HepG2 (cell line): ENCODE results near the gene LCMT2. TPM values are rescaled to one million over a fixed set of nuclear protein-coding genes. Genes with fewer than 3 reads are reported as not detected.

Experiments used
- ATAC-seq: fragments of 200-7000 bp; cut with Tn5 transposase; 3 replicates; pipeline ENCODE4 v1.9.1; 2020; ENCODE audit warnings: mild to moderate bottlenecking, moderate library complexity
- BruUV-seq: library from RNA; stranded (reverse); fragments of 400-500 nt; replicated peaks from 2 replicates; lab custom pipeline; 2021; lab: Mats Ljungman, UMichigan
- CTCF ChIA-PET: fragments of 300-600 bp; formaldehyde crosslinking; extraction: SDS; loops from one replicate; lab custom pipeline; 2021; ENCODE audit warnings: low total read pairs, inconsistent platforms, low intra/inter-chr PET ratio; lab: Yijun Ruan, JAX
- POLR2A ChIA-PET: fragments of 350-600 bp; sonication (Branson Sonifier 250); formaldehyde crosslinking; loops from one replicate; lab custom pipeline; 2020; ENCODE audit warnings: antibody characterized with exemption, inconsistent platforms; lab: Yijun Ruan, JAX
- DNase-seq: peaks from one replicate; pipeline ENCODE4 v3.0.0-alpha.2; 2015; ENCODE audit warnings: low spot score
- FAIRE-seq: peaks from 3 replicates; lab custom pipeline; 2011; peaks lifted over from hg19 to GRCh38; lab: Jason Lieb, UNC
- H2AFZ ChIP-seq: one replicate; pipeline ENCODE4 v1.6.1; 2011; ENCODE audit warnings: low read length, inconsistent platforms
- H3K27ac ChIP-seq: fragments of 300-600 bp; 3 replicates; pipeline ENCODE4 v1.8.0; 2011; ENCODE audit warnings: mixed run types, mild to moderate bottlenecking, mixed read lengths, low read length, inconsistent platforms; ENCODE audit not compliant: insufficient read depth; ENCODE audit errors: extremely low read length
- H3K27me3 ChIP-seq, 2 experiments: fragments of 200-600 bp in 1 of 2; 2 replicates in 1 of 2; 3 replicates in 1 of 2; pipeline versions ENCODE4 v1.6.0 to v1.8.0; 2011; ENCODE audit warnings: low read length in 2 of 2, mild to moderate bottlenecking in 2 of 2, moderate library complexity in 2 of 2, inconsistent platforms in 1 of 2; ENCODE audit not compliant: insufficient read depth in 2 of 2, control insufficient read depth in 1 of 2
- H3K36me3 ChIP-seq, 2 experiments: fragments of 200-600 bp in 1 of 2; replicated peaks in 1 of 2; 2 replicates in 1 of 2; 3 replicates in 1 of 2; pipeline versions ENCODE4 v1.5.1 to v1.8.0; 2011; ENCODE audit warnings: low read length in 2 of 2, inconsistent platforms in 1 of 2; ENCODE audit not compliant: insufficient read depth in 2 of 2, control insufficient read depth in 1 of 2
- H3K4me1 ChIP-seq: 2 replicates; pipeline ENCODE4 v1.5.1; 2012; ENCODE audit warnings: low read length, inconsistent platforms; ENCODE audit not compliant: insufficient read depth
- H3K4me2 ChIP-seq: 2 replicates; pipeline ENCODE4 v1.6.0; 2011; ENCODE audit warnings: low read depth, low read length, inconsistent platforms
- H3K4me3 ChIP-seq, 3 experiments: fragments of 200-600 bp in 1 of 3; sonication (generic), shearing (Covaris generic) in 1 of 3; replicated peaks in 1 of 3; 2 replicates each; pipeline ENCODE4 v1.5.1; 2011 to 2016; ENCODE audit warnings: low read length in 3 of 3, inconsistent platforms in 2 of 3, low read depth in 2 of 3, mild to moderate bottlenecking in 2 of 3, control low read depth in 1 of 3, mixed read lengths in 1 of 3; ENCODE audit not compliant: insufficient read depth in 1 of 3
- H3K79me2 ChIP-seq: one replicate; pipeline ENCODE4 v1.6.1; 2011; ENCODE audit warnings: low read length, inconsistent platforms; ENCODE audit not compliant: insufficient read depth
- H3K9ac ChIP-seq: 2 replicates; pipeline ENCODE4 v1.6.0; 2011; ENCODE audit warnings: mild to moderate bottlenecking, low read depth, low read length, inconsistent platforms; ENCODE audit not compliant: insufficient read depth
- H3K9me3 ChIP-seq: 2 replicates; pipeline ENCODE4 v1.5.1; 2012; ENCODE audit warnings: mild to moderate bottlenecking, low read length
- H4K20me1 ChIP-seq: 2 replicates; pipeline ENCODE4 v1.6.0; 2011; ENCODE audit warnings: inconsistent platforms, mild to moderate bottlenecking, low read length, moderate library complexity; ENCODE audit not compliant: insufficient read depth
- ARNT2 ChIP-seq: sonication (generic); formaldehyde crosslinking; IDR thresholded peaks from 2 replicates; pipeline ENCODE4 v1.8.0; 2022; ENCODE audit warnings: mild to moderate bottlenecking, low read depth, missing genetic modification reagents, moderate library complexity
- ESRRA ChIP-seq: sonication (generic); formaldehyde crosslinking; IDR thresholded peaks from 2 replicates; pipeline ENCODE4 v1.5.1; 2020; ENCODE audit warnings: mild to moderate bottlenecking, low read depth, missing genetic modification reagents
- HIC2 ChIP-seq: sonication (generic); formaldehyde crosslinking; IDR thresholded peaks from 2 replicates; pipeline ENCODE4 v1.9.0; 2022; ENCODE audit warnings: low read depth, missing genetic modification reagents
- KDM4B ChIP-seq: sonication (generic); formaldehyde crosslinking; IDR thresholded peaks from 2 replicates; pipeline ENCODE4 v1.4.0; 2020; ENCODE audit warnings: missing genetic modification reagents
- NFIB ChIP-seq: sonication (generic); formaldehyde crosslinking; IDR thresholded peaks from 2 replicates; pipeline ENCODE4 v1.9.0; 2021; ENCODE audit warnings: missing genetic modification reagents, mild to moderate bottlenecking, borderline replicate concordance
- NFIC ChIP-seq: IDR thresholded peaks from 2 replicates; pipeline ENCODE4 v1.6.1; 2012; ENCODE audit warnings: mild to moderate bottlenecking, low read length, inconsistent platforms
- NR3C1 ChIP-seq: sonication (generic); formaldehyde crosslinking; IDR thresholded peaks from 2 replicates; pipeline ENCODE4 v1.4.0; 2020; ENCODE audit warnings: missing genetic modification reagents
- PCBP1 ChIP-seq: fragments of 200-400 bp; formaldehyde crosslinking; IDR thresholded peaks from 2 replicates; pipeline ENCODE4 v1.6.1; 2017; ENCODE audit warnings: mild to moderate bottlenecking, low read depth, low read length, borderline replicate concordance
- PCBP2 ChIP-seq: fragments of 200-400 bp; formaldehyde crosslinking; optimal IDR thresholded peaks from 2 replicates; pipeline ENCODE3; 2018; ENCODE audit warnings: low read length, low read depth; ENCODE audit not compliant: poor library complexity, severe bottlenecking
- PITX1 ChIP-seq: sonication (generic); formaldehyde crosslinking; IDR thresholded peaks from 2 replicates; pipeline ENCODE4 v1.5.1; 2020; ENCODE audit warnings: mild to moderate bottlenecking, missing genetic modification reagents
- SNAPC2 ChIP-seq: sonication (generic); formaldehyde crosslinking; IDR thresholded peaks from 2 replicates; pipeline ENCODE4 v1.8.1; 2022; ENCODE audit warnings: mild to moderate bottlenecking, missing genetic modification reagents
- SOX5 ChIP-seq: IDR thresholded peaks from 2 replicates; pipeline ENCODE4 v1.6.1; 2016; ENCODE audit warnings: borderline replicate concordance
- ZBTB40 ChIP-seq, 2 experiments: fragments of 450-650 bp in 1 of 2; sonication (generic) in 1 of 2; formaldehyde crosslinking in 1 of 2; IDR thresholded peaks; 2 replicates each; pipeline versions ENCODE4 v1.6.1 to v1.8.0; 2016 to 2022; ENCODE audit warnings: antibody characterized with exemption in 1 of 2, mild to moderate bottlenecking in 1 of 2, missing genetic modification reagents in 1 of 2
- ZFP36L2 ChIP-seq: sonication (generic); formaldehyde crosslinking; IDR thresholded peaks from 2 replicates; pipeline ENCODE4 v1.4.0; 2020; ENCODE audit warnings: missing genetic modification reagents
- ZNF580 ChIP-seq: IDR thresholded peaks from 2 replicates; pipeline ENCODE4 v1.6.1; 2016; ENCODE audit warnings: low read depth, borderline replicate concordance
- in situ Hi-C: cut with HindIII; loops from 2 replicates; pipeline ENCODE4 v1.10.0; 2017; ENCODE audit warnings: low pct_unique_long_range_greater_than_20kb; ENCODE audit not compliant: extremely low pct_ligation_motif_present
- intact Hi-C: fragments of 100-400 bp; cut with micrococcal nuclease; formaldehyde crosslinking; loops from one replicate; pipeline ENCODE4 v1.10.0; 2022; ENCODE audit not compliant: unreplicated experiment
- polyA plus RNA-seq, 8 experiments: library from polyadenylated mRNA; depleted of rRNA in 3 of 8; stranded (reverse) in 7 of 8; unstranded in 1 of 8; fragments of >200 nt; fragmentation: Illumina TruSeq in 4 of 8; extraction: Trizol in 4 of 8; gene quantifications; 2 replicates each; pipeline versions ENCODE4 v1.2.1 to v1.2.3, GENCODE V29; 2011 to 2016; ENCODE audit warnings: low read depth in 4 of 8, missing spikeins in 1 of 8, mixed read lengths in 1 of 8; ENCODE audit not compliant: insufficient read depth in 1 of 8
- total RNA-seq, 5 experiments: library from RNA; depleted of rRNA; stranded (reverse); fragments of >200 nt; fragmentation: Illumina TruSeq; extraction: Trizol; gene quantifications; 2 replicates each; pipeline ENCODE4 v1.2.3, GENCODE V29; 2016; ENCODE audit warnings: low read depth in 1 of 5

Gene LCMT2
- total and polyA plus RNA-seq, 2 of the 13 experiments (the other 11 are each of a cell fraction or from before 2014, with no cell fraction given) = 6.9 to 9.1 TPM

- no peak overlapping the region for H3K27ac ChIP-seq
- BruUV-seq = no TSS peak
- in situ Hi-C loops (no loop called here), intact Hi-C loops (no loop called here)
- no peak for ATAC-seq
- H3K4me2 ChIP-seq = no peak overlapping the region
- H3K9ac ChIP-seq = no peak overlapping the region
- H3K4me1 ChIP-seq = peaks cover 6% of the 10 kb centered on the region; the same call in 1 of the 2 replicates
- H4K20me1 ChIP-seq = no peaks in the 10 kb centered on the region
- H3K9me3 ChIP-seq = no peaks in the 10 kb centered on the region
- CTCF ChIA-PET = no interaction called here
- no peak for DNase-seq
- no peak overlapping the region for H2AFZ ChIP-seq
- FAIRE-seq = no peak
- H3K27me3 ChIP-seq = no peaks in the 10 kb centered on the region
- peaks cover 2% of the 10 kb centered on the region for H3K79me2 ChIP-seq
- POLR2A ChIA-PET = no interaction called here
- peaks cover 13 to 58% of the 10 kb centered on the region in 2 experiments for H3K36me3 ChIP-seq
- no peak overlapping the region for H3K4me3 ChIP-seq
- TF ChIP-seq NFIC (no peak), PITX1 (CRISPR knock-in tag) (no peak), KDM4B (CRISPR knock-in tag) (no peak), ARNT2 (CRISPR knock-in tag) (no peak), NR3C1 (CRISPR knock-in tag) (no peak), NFIB (no peak), PCBP1 (no peak), SOX5 (CRISPR knock-in tag) (no peak), ZFP36L2 (CRISPR knock-in tag) (no peak), ESRRA (no peak), PCBP2 (no peak), ZNF580 (CRISPR knock-in tag) (no peak), ZBTB40 (IDR thresholded peaks at IDR 0.05) (no peak), ZBTB40 (CRISPR knock-in tag; IDR thresholded peaks at IDR 0.05) (no peak), HIC2 (CRISPR knock-in tag) (no peak), SNAPC2 (CRISPR knock-in tag) (no peak)
Measured at GRCh38 chr15:43378601-43379000, 48.2 kb upstream of the LCMT2 start.
